Neural progenitor cell (in vitro differentiated cells): Measurements from ENCODE around the gene PLEKHG7. TPM values are rescaled to one million over a fixed set of nuclear protein-coding genes. Genes with fewer than 3 reads are reported as not detected.

Source experiments
- DNase-seq: peaks from one replicate; pipeline ENCODE4 v3.0.0-alpha.2; 2016; ENCODE audit warnings: low spot score
- H2AFZ ChIP-seq: fragments of 200-600 bp; sonication (generic); replicated peaks from 2 replicates; pipeline ENCODE4 v1.6.1; 2016; ENCODE audit warnings: antibody characterized with exemption
- H3F3A ChIP-seq: fragments of 200-600 bp; sonication (generic); 2 replicates; pipeline ENCODE4 v1.6.1; 2016; ENCODE audit warnings: antibody characterized with exemption, low read depth
- H3K27ac ChIP-seq: fragments of 200-600 bp; sonication (generic); 2 replicates; pipeline ENCODE4 v1.5.1; 2016; ENCODE audit warnings: mild to moderate bottlenecking
- H3K27me3 ChIP-seq: fragments of 200-600 bp; sonication (generic); 2 replicates; pipeline ENCODE4 v1.6.1; 2016; ENCODE audit warnings: mild to moderate bottlenecking, moderate library complexity
- H3K36me3 ChIP-seq: fragments of 200-600 bp; sonication (generic); 2 replicates; pipeline ENCODE4 v1.5.1; 2016
- H3K4me1 ChIP-seq: fragments of 200-600 bp; sonication (generic); 2 replicates; pipeline ENCODE4 v1.6.1; 2016; ENCODE audit warnings: mixed run types
- H3K4me2 ChIP-seq: fragments of 200-600 bp; sonication (generic); 2 replicates; pipeline ENCODE4 v1.6.1; 2016
- H3K4me3 ChIP-seq: fragments of 200-600 bp; sonication (generic); 2 replicates; pipeline ENCODE4 v1.5.1; 2016
- H3K79me2 ChIP-seq: fragments of 200-600 bp; sonication (generic); 2 replicates; pipeline ENCODE4 v1.6.1; 2016; ENCODE audit warnings: low read depth
- H3K9ac ChIP-seq: fragments of 200-600 bp; sonication (generic); 2 replicates; pipeline ENCODE4 v1.6.1; 2016
- H3K9me3 ChIP-seq: fragments of 200-600 bp; sonication (generic); 2 replicates; pipeline ENCODE4 v1.5.1; 2016; ENCODE audit warnings: low read depth
- H4K20me1 ChIP-seq: fragments of 200-600 bp; sonication (generic); 2 replicates; pipeline ENCODE4 v1.6.1; 2016; ENCODE audit warnings: low read depth
- H3K27ac Mint-ChIP-seq: 3 replicates; pipeline ENCODE4 v1.8.0; 2021; ENCODE audit warnings: mixed read lengths
- H3K27me3 Mint-ChIP-seq: 2 replicates; pipeline ENCODE4 v1.8.0; 2022; ENCODE audit warnings: low read depth, mild to moderate bottlenecking, inconsistent platforms, moderate library complexity, mixed read lengths; ENCODE audit not compliant: insufficient read depth
- H3K36me3 Mint-ChIP-seq: 3 replicates; pipeline ENCODE4 v1.8.0; 2021; ENCODE audit warnings: mixed read lengths
- H3K4me1 Mint-ChIP-seq: 3 replicates; pipeline ENCODE4 v1.8.0; 2021; ENCODE audit warnings: mixed read lengths
- H3K4me3 Mint-ChIP-seq: 3 replicates; pipeline ENCODE4 v1.8.0; 2021; ENCODE audit warnings: mild to moderate bottlenecking, moderate library complexity, mixed read lengths
- H3K9me3 Mint-ChIP-seq: 3 replicates; pipeline ENCODE4 v1.8.0; 2020; ENCODE audit warnings: mixed read lengths
- EZH2 ChIP-seq: fragments of 200-600 bp; sonication (generic); IDR thresholded peaks from 2 replicates; pipeline ENCODE4 v1.6.1; 2017; ENCODE audit warnings: antibody characterized with exemption, mild to moderate bottlenecking, moderate library complexity
- EZH2phosphoT487 ChIP-seq: fragments of 200-600 bp; sonication (generic); IDR thresholded peaks from 2 replicates; pipeline ENCODE4 v1.6.1; 2017; ENCODE audit warnings: antibody characterized with exemption
- total RNA-seq: library from RNA; depleted of rRNA; stranded (reverse); fragments of >200 nt; gene quantifications from 2 replicates; pipeline ENCODE4 v1.2.3, GENCODE V29; 2015; ENCODE audit warnings: low replicate concordance
- TF ChIP-seq, protein P1 (sequence below): fragments of 200-600 bp; sonication (generic); IDR thresholded peaks from 2 replicates; pipeline ENCODE4 v1.5.1; 2017; ENCODE audit warnings: antibody characterized with exemption, mild to moderate bottlenecking

PLEKHG7 gene
- total RNA-seq, 1 donor from 2014 or later = not detected

DNA sequence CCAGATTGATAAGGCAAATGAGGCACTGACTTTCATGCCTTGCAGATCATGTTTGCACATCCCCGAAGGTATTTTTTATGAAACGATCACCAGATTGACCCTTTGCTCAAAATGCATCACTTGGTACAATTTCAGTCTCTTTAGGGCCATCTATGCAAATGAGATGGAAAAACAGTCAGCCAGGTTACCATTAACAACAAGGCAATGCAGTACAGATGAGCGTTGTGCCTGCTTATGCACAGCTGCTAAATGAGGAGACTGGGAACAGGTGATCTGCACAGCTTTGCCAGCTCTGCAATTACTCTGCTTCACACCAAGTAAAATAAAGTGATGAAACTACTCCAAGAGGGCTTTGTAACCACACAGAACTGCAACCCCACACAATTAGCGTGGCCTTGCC lies 26.1 kb upstream of the PLEKHG7 start:
- Histone ChIP-seq H3K4me1 (no peaks in the 10 kb centered on the region), H3K9ac (no peak overlapping the region), H3K79me2 (no peaks in the 10 kb centered on the region), H4K20me1 (no peaks in the 10 kb centered on the region), H3K27me3 (no peaks in the 10 kb centered on the region), H3K27ac (no peak overlapping the region), H3K36me3 (no peaks in the 10 kb centered on the region), H3F3A (no peaks in the 10 kb centered on the region), H3K4me3 (no peak overlapping the region), H3K4me2 (no peak overlapping the region), H2AFZ (no peak overlapping the region), H3K9me3 (no peaks in the 10 kb centered on the region)
- no peaks in the 10 kb centered on the region for H3K36me3 Mint-ChIP-seq
- TF ChIP-seq EZH2 (no peak), EZH2phosphoT487 (no peak)
- TF ChIP-seq, protein P1, sequence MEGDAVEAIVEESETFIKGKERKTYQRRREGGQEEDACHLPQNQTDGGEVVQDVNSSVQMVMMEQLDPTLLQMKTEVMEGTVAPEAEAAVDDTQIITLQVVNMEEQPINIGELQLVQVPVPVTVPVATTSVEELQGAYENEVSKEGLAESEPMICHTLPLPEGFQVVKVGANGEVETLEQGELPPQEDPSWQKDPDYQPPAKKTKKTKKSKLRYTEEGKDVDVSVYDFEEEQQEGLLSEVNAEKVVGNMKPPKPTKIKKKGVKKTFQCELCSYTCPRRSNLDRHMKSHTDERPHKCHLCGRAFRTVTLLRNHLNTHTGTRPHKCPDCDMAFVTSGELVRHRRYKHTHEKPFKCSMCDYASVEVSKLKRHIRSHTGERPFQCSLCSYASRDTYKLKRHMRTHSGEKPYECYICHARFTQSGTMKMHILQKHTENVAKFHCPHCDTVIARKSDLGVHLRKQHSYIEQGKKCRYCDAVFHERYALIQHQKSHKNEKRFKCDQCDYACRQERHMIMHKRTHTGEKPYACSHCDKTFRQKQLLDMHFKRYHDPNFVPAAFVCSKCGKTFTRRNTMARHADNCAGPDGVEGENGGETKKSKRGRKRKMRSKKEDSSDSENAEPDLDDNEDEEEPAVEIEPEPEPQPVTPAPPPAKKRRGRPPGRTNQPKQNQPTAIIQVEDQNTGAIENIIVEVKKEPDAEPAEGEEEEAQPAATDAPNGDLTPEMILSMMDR = no peak
- DNase-seq = no peak
- peaks cover 2% of the 10 kb centered on the region for H3K9me3 Mint-ChIP-seq
- H3K4me3 Mint-ChIP-seq = no peak overlapping the region
- peaks cover 2% of the 10 kb centered on the region for H3K27me3 Mint-ChIP-seq
- H3K4me1 Mint-ChIP-seq = no peaks in the 10 kb centered on the region
- no peak overlapping the region for H3K27ac Mint-ChIP-seq

DNA sequence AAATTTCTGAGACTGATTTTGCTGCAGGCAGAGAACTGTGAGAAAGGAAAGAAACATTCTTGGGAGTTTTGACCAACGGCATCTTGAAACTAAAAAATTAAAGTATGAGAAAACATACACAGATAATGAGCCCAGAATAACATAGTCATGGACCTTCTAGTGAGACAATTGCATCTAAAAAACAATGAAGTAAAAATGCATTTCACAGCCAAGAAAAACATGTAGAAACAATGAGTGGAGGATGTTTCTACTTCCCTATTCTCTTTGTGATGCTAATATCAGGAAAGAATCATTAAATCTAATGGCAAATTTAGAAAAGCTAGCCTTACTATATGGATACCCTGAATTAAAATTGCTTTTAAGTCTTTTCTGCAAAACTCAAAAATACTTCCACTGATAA lies 12.2 kb upstream of the PLEKHG7 start:
- H3K27ac ChIP-seq = no peak overlapping the region
- no peaks in the 10 kb centered on the region for H3K27me3 ChIP-seq
- no peak for DNase-seq
- no peak overlapping the region for H3K4me3 ChIP-seq
- H3K4me1 ChIP-seq = no peaks in the 10 kb centered on the region
- no peaks in the 10 kb centered on the region for H4K20me1 ChIP-seq
- Mint-ChIP-seq H3K27ac (no peak overlapping the region), H3K9me3 (peaks cover 4% of the 10 kb centered on the region), H3K36me3 (no peaks in the 10 kb centered on the region), H3K4me3 (no peak overlapping the region), H3K4me1 (peaks cover 14% of the 10 kb centered on the region), H3K27me3 (no peaks in the 10 kb centered on the region)
- H3K9ac ChIP-seq = no peak overlapping the region
- H3K9me3 ChIP-seq = no peaks in the 10 kb centered on the region
- H3K79me2 ChIP-seq = no peaks in the 10 kb centered on the region
- H3K4me2 ChIP-seq = no peak overlapping the region
- TF ChIP-seq, protein P1 = no peak
- TF ChIP-seq EZH2 (no peak), EZH2phosphoT487 (no peak)
- H3K36me3 ChIP-seq = no peaks in the 10 kb centered on the region
- no peaks in the 10 kb centered on the region for H3F3A ChIP-seq
- H2AFZ ChIP-seq = no peak overlapping the region

DNA sequence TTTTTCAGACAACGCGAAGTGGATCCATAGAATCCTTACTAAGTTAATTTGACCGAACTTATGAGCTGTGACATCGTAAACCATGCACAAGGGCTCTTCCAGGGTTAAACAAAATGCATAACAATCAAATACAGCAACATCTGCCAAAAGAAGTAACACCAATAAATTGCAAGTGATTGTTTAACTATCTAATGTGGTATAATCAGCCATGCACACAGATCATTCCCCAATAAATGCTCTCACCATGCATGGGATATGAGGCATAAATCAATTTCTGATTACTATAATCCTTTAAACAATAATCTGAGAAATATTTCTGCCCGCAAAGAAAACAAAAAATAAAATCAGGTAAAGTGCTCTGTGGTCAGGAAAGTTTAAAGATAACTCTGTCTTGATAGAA lies 7.7 kb upstream of the PLEKHG7 start:
- H4K20me1 ChIP-seq = no peaks in the 10 kb centered on the region
- no peaks in the 10 kb centered on the region for H3K9me3 ChIP-seq
- no peak for TF ChIP-seq EZH2phosphoT487
- TF ChIP-seq, protein P1 = no peak

More for the DNA sequence above, 7.7 kb upstream of the PLEKHG7 start:
- Mint-ChIP-seq H3K27me3 (no peaks in the 10 kb centered on the region), H3K4me1 (peaks cover 6% of the 10 kb centered on the region), H3K27ac (no peak overlapping the region), H3K4me3 (no peak overlapping the region), H3K36me3 (no peaks in the 10 kb centered on the region), H3K9me3 (peaks cover 6% of the 10 kb centered on the region)
- no peaks in the 10 kb centered on the region for H3K36me3 ChIP-seq
- H3K79me2 ChIP-seq = no peaks in the 10 kb centered on the region
- no peaks in the 10 kb centered on the region for H3K27me3 ChIP-seq
- H3K4me2 ChIP-seq = no peak overlapping the region
- no peaks in the 10 kb centered on the region for H3K4me1 ChIP-seq
- DNase-seq = no peak
- no peak overlapping the region for H3K4me3 ChIP-seq
- no peak overlapping the region for H3K27ac ChIP-seq
- H3F3A ChIP-seq = no peaks in the 10 kb centered on the region
- no peak overlapping the region for H2AFZ ChIP-seq
- H3K9ac ChIP-seq = no peak overlapping the region
